Dermis blood vessel endothelial cell (primary cell): Measurements from ENCODE around the gene BCL2L12. TPM values are rescaled to one million over a fixed set of nuclear protein-coding genes. Genes with fewer than 3 reads are reported as not detected.
"Not testable (repeated sequence)": the region's sequence is repeated elsewhere in the genome, so short reads cannot be mapped to it uniquely, and the experiment has no call there.

ENCODE experiments used
- DNase-seq: peaks from one replicate; pipeline ENCODE4 v3.0.0; 2010
- total RNA-seq: library from RNA; depleted of rRNA; stranded (reverse); fragments of >200 nt; gene quantifications from 2 replicates; pipeline ENCODE4 v1.2.3, GENCODE V29; 2014

The BCL2L12 gene
- 3.1 and 9.2 TPM in 2 replicates for total RNA-seq

DNA sequence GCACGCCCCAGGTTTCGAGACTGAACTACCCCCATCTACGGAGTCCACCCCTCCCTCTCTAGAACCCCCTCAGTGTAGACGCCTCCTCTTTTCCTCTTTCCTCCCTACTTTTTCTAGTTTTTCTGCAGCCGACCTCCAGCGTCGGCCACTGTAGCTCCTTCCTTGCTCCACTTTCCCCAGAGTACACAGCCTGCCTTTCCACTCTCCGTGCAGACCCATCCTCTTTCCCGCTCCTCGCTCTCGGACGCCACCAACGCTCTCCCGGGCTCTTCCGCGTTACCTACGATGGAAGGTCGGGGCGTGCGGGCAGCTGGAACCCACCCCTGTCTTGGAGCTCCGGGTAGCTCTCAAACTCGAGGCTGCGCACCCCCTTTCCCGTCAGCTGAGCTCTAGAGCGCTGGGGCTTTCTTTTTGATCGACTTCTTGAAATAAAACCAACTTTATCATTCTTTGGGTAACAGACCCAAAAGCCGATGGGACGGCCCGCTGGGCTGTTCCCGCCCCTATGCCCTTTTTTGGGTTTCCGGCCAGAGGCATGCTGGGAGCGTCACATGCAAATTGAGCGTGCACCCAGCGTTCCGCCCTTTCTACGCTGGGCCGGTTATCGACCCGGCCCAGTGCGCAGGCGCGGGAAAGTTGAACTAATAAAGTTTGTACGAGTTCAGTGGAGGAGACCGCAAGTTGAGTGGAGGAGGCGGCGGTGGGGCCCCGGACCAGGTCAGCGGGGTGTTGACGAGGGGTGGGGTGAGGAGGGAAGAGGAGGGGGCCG lies at the start of gene BCL2L12, which contains the start of gene IRF3:
Gene BCL2L12, plus strand, starts transcription at position 583 of the 769 bp plus-strand sequence. CDS start 760 bp downstream, outside the sequence.
Gene IRF3, minus strand, starts transcription at position 507 of the 769 bp plus-strand sequence. CDS start 1,019 bp downstream, outside the sequence.
- peak; percentile 98 for DNase-seq

DNA sequence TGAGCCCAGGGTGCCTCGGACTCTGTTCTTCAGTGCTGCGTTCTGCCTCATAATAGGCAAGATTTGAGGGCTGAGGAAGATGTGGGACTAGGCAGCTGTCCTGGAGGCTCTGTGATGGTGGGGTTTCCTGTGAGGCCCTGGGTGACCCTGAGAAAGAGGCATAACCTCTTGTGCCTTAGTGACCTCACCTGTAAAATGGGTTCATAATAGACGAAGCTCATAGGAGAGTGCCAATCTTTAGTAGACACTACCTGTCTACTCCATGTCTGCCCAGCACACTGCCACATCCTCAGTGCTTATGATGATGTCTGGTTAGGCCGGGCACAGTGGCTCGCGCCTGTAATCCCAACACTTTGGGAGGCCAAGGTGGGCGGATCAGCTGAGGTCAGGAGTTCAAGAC lies 49.2 kb upstream of the BCL2L12 start:
- DNase-seq: no peak

GRCh38 chr19:49616945-49617344 lies 48.8 kb upstream of the BCL2L12 start:
- DNase-seq: no peak

DNA sequence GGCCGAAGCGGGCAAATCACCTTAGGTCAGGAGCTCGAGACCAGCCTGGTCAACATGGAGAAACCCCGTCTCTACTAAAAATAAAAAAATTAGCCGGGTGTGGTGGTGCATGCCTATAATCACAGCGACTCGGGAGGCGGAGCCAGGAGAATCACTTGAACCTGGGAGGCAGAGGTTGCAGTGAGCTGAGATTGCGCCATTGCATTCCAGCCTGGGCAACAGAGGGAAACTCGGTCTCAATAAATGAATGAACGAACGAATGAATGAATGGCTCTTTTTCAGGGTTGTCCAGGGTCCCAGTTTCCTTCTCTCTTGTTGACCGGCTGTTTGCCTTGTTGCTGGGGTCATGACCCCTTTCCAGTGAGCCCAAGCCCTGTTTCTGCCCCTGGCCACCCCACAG lies 47.9 kb upstream of the BCL2L12 start:
- DNase-seq: not testable (repeated sequence)

GRCh38 chr19:49624967-49625910 lies 40.5 kb upstream of the BCL2L12 start:
- DNase-seq: no peak

DNA sequence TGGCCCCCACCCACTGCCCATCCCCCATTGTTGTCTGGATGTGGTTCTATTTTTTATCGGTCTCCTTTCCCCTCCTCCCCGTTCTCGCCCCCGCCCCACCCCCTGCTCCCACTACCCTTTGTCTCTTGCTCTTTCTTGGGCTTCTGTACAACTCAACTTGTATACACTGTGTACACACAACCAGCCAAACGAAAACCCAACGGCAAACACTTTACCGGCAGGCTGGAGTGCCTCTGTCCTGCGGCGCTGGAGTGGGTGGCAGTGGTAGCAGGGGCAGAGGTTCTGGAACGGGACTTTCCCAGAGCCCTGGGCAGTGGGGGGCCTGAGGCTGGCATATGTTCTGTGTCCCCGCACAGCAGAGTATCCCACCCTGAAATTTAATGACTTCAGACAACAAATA lies 39.5 kb upstream of the BCL2L12 start:
- no peak for DNase-seq

DNA sequence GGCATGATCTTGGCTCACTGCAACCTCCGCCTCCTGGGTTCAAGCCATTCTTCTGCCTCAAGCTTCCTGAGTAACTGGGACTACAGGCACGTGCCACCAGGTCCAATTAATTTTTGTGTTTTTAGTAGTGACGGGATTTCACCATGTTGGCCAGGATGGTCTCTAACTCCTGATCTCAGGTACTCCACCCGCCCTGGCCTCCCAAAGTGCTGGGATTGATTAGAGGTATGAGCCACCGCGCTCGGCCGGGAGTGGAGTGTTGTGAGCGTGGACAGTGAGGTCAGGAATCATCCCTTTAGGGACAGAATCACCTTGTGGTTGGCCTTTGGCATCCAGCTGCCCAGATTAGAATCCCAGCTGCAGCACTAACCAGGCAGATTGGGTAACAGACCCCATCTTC lies 36.1 kb upstream of the BCL2L12 start:
- DNase-seq: no peak

- peak; percentile 57 for DNase-seq
These were observed 34.6 kb upstream of the BCL2L12 start for GRCh38 chr19:49631014-49631588.

- DNase-seq: no peak
These were observed 34.0 kb upstream of the BCL2L12 start for GRCh38 chr19:49631610-49632192.

GRCh38 chr19:49632576-49632975 lies 33.2 kb upstream of the BCL2L12 start:
- no peak for DNase-seq

DNA sequence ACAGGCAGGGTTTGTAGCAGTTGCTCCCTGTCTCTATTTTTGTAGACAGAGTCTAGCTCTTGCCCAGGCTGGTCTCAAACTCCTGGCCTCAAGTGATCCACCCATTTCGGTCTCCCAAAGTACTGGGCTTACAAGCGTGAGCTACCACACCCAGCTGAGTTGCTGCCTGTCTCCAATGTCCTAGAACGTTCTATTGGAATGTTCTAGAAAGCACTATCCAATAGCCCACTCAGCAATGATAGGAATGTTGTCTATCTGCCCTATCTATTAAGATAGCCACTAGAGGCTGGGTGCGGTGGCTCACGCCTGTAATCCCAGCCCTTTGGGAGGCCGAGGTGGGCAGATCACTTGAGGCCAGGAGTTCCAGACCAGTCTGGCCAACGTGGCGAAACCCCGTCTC lies 32.5 kb upstream of the BCL2L12 start:
- not testable (repeated sequence) for DNase-seq

DNA sequence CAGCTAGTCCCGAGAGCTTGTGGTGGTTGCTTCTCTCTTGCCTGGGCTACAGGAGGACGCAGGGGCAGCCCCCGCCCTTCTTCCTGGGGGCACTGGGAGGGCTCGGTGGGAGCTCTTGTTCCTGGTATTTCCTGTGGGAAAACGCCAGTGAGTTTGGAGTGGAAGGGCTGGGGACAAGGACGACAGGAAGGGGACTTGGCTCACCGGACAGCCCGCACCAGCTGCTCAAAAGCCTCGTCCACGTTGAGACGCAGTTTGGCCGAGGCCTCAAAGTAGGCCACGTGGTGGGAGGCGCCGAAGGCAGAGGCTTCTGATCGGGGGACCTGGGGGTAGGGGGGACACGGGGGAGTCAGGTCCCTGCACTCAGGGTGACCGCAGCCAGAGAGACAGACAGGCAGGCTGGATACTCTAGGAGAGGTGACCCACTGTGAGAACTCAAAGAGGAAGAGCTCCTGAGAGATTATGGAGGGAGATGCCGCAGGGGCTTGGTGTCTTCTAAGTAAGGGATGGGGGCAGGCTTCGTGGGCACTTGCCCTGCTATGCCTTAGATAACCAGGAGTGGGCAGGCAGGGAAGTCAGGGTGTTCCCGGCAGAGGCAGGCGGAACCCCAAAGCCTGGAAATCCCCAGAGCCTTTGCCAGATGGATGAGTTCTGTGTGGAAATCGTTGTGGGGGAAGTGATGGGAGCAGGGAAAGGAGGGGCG lies 30.1 kb upstream of the BCL2L12 start:
- DNase-seq: peak; percentile 40

DNA sequence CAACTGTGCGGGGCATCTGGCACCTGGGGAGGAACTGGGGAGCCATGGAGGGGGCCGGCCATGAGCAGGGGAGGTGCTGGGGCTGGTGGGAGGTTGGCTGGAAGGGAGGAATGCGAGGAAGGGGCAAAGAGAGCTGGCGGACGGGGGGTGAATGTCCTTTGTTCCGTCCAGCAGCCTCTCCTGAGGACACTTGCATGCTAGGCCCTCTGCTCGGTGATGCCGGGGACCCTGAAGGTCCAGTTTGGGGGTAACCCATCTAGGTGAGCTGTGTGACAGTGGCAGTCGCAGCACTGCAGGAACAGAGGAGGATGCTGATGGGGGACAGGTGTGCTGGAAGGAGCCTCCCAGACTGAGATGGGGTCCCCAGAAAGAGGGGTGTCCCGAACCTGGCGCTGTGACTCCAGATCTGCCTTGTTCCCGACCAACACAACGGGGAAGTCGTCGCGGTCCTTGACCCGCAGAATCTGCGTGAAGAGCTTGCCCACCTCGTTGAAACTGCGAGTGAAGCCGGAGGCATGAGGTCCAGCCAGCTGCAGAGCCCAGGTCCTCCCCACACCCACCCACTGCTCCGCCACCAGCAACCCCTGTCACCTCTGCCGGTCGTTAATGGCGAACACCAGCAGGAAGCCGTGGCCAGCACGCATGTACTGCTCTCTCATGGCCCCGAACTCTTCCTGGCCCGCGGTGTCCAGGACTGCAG lies 29.4 kb upstream of the BCL2L12 start:
- no peak for DNase-seq

DNA sequence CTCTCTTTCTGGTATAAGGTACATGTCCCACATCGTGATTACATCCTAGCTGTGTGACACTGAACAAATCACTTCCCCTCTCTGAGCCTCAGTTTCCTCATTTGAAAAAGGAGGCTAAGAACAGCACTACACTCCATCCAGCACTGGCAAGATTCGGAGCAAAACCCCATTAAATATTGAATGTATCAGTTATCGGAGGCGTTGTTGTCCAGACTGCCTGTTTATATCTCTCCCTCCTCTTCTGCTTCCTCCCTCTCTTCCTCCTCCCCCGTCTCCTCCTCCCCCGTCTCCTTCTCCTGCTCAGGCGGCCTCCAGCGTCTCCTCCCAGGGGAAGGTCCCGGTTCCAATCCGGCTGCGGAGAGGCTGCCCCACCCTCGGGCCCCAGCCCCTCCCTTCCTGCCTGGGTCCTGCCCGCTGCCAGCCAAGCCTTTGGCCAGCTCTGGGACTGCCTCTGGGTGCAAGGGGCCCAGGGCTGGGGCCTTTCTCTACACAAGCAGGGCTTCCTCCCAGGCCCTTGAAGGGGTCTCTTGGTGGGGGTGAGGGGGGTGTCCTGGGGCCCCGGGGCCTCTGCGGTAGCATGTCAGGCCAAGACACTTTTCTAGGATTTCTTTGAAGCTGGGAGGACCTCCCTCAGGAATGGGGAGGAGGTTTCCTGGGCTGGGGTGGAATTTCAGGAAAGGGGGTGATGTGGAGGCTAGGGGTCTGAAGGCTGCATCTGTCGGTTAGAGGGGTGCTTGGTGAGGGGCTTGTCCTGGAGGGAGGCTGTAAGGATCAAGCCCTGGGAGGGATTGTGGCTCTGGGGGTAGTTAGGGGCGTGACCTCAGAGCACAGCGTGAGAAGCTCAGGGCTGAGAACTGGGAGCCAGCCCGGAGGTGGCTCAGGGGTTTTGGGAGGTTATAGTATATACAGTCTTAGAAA lies 27.7 kb upstream of the BCL2L12 start:
- DNase-seq: peak; percentile 51

DNA sequence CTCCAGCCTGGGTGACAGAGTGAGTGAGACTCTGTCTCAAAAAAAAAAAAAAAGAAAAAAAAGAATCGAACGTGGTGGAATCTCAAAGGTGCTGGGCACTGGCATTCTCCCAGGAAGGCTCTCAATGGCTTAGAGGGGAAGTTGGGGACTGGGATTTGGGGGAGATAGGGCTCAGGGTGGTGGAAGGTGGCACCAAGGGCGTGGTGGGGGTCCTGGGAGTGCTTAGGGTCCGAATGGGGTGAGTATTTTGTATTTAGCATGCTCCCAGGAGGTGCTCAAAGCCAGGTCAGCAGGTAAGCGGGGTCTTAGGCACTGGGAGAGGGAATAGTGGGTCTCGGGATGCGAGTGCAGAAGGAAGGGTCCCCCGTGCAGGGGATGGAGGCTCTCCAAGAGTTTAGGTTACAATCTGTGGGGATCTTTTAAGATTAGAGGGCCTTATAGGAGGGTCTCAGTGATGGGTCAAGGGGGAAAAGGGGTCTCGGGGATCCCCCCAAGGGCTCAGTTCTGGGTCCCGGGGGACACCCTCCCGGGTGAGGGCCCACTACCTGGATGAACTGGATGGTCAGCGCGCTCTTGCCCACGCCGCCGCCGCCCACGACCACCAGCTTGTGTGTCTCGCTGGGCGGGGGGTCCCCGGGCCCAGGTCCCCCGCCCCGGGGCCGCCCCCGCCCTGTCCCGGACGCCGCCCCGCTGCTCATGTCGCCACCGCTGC lies 26.2 kb upstream of the BCL2L12 start:
- DNase-seq: no peak

DNA sequence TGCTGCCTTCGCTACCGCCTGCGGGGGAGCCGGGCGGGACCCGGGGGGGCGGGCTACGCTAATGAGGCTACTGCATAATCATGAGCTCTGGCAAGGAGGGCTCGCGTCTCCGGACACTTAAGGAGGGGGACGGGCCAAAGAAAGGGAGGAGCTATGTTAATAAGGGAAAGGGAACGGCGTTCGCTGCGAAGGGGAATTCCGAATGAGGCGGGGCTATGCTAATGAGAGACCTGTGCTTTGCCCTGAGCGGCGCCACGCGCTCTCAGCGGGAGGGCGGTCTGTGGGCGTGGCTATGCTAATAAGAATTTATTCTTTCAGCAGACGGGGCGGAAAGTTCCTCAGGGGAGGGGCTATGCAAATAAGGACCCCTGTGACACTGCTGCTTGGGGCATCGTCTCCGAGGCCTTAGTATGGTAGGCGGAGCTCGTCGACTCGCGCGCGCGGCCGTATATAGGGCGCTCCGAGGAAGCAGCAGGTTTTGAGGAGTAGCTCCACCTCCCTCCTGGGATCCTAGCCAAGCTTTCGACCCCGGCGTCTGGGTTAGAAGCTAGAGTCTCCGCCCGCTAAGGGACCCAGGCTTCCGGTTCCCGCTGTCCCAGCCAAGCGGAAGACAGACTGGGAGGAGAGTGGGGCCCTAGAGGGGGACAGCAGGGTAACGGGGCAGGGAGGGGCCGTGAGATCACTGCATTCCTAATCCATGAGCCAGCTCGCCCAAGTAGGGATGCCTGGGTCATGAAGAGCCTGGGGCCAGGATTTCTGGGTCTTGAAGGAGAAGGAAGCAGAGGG lies 25.4 kb upstream of the BCL2L12 start, which contains the start of gene RRAS:
Gene RRAS, minus strand, starts transcription at position 31 of the 786 bp plus-strand sequence. CDS start 45 bp downstream, outside the sequence.
- peak; percentile 100 for DNase-seq

- DNase-seq: peak; percentile 99
These were observed 23.8 kb upstream of the BCL2L12 start, which contains the start of gene SCAF1 for GRCh38 chr19:49641688-49642491. Gene SCAF1 (plus strand): TSS chr19:49642209. CDS start chr19:49645027, 2,818 bp downstream.
